Activated T-helper 1 cell treated with anti-CD3 and anti-CD28 coated beads, Interleukin-2, amount 50 U/mL, for 16 hours (primary cell): ENCODE data around the gene SNRPA1.

ENCODE experiments used
- DNase-seq, 2 donors: peaks; one replicate each; pipeline ENCODE4 v3.0.0-alpha.2; 2020; ENCODE audit warnings: low read depth in 1 of 2, low spot score in 1 of 2

Gene SNRPA1

DNA sequence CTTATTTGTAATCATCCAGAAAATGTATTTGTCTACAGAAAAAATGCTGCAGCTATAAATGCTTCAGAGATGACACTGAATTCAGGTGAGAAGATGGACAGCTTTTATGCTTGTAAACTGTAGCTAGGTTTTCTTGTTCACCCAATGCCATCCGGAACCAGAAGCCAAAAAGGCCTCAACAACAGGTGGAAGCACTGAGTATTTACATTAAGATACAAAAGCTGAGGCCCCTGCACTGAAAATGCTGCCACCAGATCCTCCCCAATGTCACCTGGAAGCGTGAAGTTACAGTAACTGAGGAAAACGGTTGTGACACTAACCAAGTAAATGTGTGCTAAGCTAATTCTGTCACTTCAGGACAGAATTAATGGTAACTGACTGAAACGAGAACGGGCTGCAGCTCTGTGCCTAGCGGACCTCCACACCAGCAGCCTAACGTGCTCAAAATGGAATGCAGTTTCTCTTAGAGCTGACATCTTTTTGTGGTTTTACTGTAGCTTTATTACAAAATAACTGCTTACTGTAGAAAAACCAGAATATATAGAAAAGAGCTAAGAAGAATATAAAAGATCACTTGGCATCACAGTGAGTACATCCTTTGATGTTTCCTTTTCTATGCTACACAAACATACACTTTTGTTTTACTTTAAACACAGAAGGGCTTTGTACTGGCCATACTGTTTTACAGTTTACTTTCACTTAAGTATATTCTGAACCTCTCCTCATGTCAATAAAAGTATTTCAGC is 50.8 kb downstream of the SNRPA1 start:
- DNase-seq: no peak

- DNase-seq: no peak
These were observed 51.6 kb downstream of the SNRPA1 start for GRCh38 chr15:101243420-101243819.

DNA sequence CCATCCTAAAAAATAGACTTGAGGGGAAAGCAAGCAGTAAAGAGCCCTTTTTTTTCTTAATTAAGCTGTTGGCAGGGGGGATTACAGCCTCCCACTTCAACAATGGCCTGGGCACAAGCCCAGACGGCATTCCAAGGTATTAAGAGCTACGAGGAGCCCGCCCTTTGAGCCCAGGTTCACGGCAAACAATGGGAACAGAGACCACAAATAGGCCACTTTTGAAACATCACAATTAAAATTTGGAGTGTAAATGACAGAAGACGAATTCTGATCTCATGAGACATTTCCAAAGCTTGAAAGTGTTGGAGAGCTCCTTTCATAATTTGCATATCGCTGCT is 52.1 kb downstream of the SNRPA1 start:
- no peak for DNase-seq

- peak in 1 of 2 donors; percentile 20 for DNase-seq
These were observed 52.7 kb downstream of the SNRPA1 start for GRCh38 chr15:101242160-101242998.

GRCh38 chr15:101240358-101240757 is 54.7 kb downstream of the SNRPA1 start:
- DNase-seq: no peak

DNA sequence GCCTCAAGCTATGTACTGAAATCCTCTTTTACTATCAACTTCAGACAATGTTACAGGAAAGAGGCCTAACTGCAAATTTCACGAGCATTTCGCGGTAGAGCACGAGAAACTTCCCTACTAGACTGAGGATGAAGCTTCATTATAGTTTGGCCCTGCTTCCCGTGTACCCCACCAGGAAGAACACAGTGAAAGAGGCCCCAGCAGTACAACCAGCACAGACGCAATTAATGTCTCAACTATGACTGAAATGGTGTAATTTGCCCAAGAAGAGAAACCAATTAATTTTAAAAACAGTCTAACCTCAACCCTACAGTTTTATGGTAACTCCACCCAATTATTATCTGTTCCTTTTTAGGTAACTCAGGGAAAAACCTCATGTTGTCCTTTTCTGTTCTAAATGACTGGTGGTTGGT is 55.3 kb downstream of the SNRPA1 start:
- DNase-seq: no peak

DNA sequence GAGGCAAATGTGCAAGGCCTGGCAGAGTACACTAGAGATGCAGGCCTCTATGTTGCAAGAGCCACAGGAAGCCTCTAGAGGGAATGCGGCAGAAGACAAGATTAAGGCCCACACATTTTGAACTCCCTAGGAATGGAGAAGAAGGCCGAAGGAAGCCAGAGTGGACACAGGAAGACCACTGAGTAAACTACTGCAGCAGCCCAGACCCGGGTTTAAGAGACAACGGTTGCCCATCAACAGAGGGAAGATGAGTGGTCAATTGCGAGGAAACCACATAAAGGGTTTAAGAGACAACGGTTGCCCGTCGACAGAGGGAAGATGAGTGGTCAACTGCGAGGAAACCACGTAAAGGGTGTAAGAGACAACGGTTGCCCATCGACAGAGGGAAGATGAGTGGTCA is 57.8 kb downstream of the SNRPA1 start:
- DNase-seq: no peak

DNA sequence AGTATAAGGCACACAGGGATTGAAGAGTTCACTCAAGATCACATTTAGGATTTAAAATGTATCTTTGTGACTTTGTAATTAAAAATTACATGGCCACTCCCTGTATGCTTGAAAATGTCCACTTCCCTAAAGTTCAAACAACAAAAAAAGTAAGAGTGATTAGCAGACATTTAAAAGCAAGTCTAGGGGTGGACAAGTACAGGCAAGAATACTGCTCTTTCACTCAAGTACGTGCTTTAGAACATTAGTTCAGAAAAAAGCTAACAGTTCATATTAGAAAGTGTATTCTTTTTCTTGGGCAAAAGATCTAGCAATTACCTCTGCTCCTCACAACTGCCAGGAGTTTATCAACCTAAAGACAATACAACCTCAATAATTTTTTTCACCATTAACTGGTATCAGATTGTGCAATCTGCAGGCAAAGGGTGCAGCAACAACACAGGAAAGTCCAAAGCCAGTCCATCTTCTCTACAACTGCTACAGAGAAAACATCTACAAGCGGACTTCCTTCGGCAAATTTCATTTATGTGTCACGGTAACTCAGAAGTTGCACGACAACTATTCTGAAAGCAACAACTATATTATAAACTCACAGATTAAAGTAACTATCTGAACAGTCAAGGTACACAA is 61.3 kb downstream of the SNRPA1 start:
- no peak for DNase-seq

- DNase-seq: no peak
These were observed 62.4 kb downstream of the SNRPA1 start for GRCh38 chr15:101232677-101233076.
